Pancreas (tissue), 10 donors: ENCODE results near the gene RTTN. TPM values are rescaled to one million over a fixed set of nuclear protein-coding genes. Genes with fewer than 3 reads are reported as not detected.

Experiments used
- ATAC-seq, 4 donors: fragments of 200-7000 bp; cut with Tn5 transposase; one replicate each; pipeline versions ENCODE4 v1.8.0 to v1.9.1; 2020; ENCODE audit warnings: mild to moderate bottlenecking in 4 of 4, moderate library complexity in 4 of 4
- DNase-seq, 6 donors: peaks; one replicate each; pipeline ENCODE4 v3.0.0-alpha.2; 2020
- FAIRE-seq: peaks from 2 replicates; lab custom pipeline; 2012; peaks lifted over from hg19 to GRCh38; lab: Jason Lieb, UNC
- H3K27ac ChIP-seq, 4 donors: fragments of 200-600 bp; sonication (generic); 1 replicate in 3 of 4; 2 replicates in 1 of 4; pipeline versions ENCODE4 v1.5.0 to v1.8.0; 2020
- H3K27me3 ChIP-seq, 4 donors: fragments of 200-600 bp; one replicate each; pipeline ENCODE4 v1.8.0; 2021
- H3K36me3 ChIP-seq, 3 donors: fragments of 200-600 bp; sonication (generic) in 1 of 3; one replicate each; pipeline versions ENCODE4 v1.5.0 to v1.8.0; 2020 to 2021
- H3K4me1 ChIP-seq, 3 donors: fragments of 200-600 bp; one replicate each; pipeline ENCODE4 v1.8.0; 2021
- H3K4me3 ChIP-seq, 4 donors: fragments of 200-600 bp; sonication (generic) in 2 of 4; one replicate each; pipeline versions ENCODE4 v1.5.0 to v1.8.0; 2020 to 2021
- H3K9me3 ChIP-seq, 4 donors: fragments of 200-600 bp; one replicate each; pipeline ENCODE4 v1.8.0; 2021
- CTCF ChIP-seq, 4 donors: fragments of 200-600 bp; sonication (generic) in 3 of 4; IDR thresholded peaks; one replicate each; pipeline versions ENCODE4 v1.5.0 to v1.8.0; 2021; ENCODE audit warnings: antibody characterized with exemption in 4 of 4
- WGBS, 2 donors: extraction: QIAGEN DNeasy Blood & Tissue Kit; methylation state at CpG; one replicate each; pipeline ENCODE4 v1.1.7; 2013; 5-methylcytosine and 5-hydroxymethylcytosine counted together
- intact Hi-C, 3 donors: fragments of 100-400 bp; cut with DNase I; formaldehyde crosslinking; loops; one replicate each; pipeline versions ENCODE4 v1.11.1 to v1.14.2; 2022
- polyA plus RNA-seq, 2 donors: library from polyadenylated mRNA; stranded (reverse); fragments of 200-250 nt; gene quantifications; one replicate each; pipeline ENCODE4 v1.2.3, GENCODE V29; 2013
- total RNA-seq, 6 donors: library from RNA; stranded (reverse); fragmentation: NEBNext Ultra II Directional in 4 of 6; extraction: Animal tissue kit (Norgen Biotek cat#: 25700) in 4 of 6; gene quantifications; one replicate each; pipeline versions ENCODE4 v1.2.1 to v1.2.4, GENCODE V29; 2021 to 2023
- donor health status: healthy with polysubstance abuse.
- donor health status: DM: no; HTN: no; CAD: no; lungs with moderate emphysema.
- donor health status: DM: no; HTN: no; CAD: no.
- donor health status: control.
- donor health status: control.
- donor health status: Bipolar disorder and iron deficiency.
- donor health status: DM: yes; HTN: yes; CAD: no.
- donor health status: DM: no; HTN: no; CAD: no.
- donor health status: DM: no; HTN: no; CAD: no.
- donor health status: DM: yes; HTN: yes; CAD: no.

The RTTN gene
- total and polyA plus RNA-seq, 8 donors: 2.5 to 7.2 (median 4.5) TPM

DNA sequence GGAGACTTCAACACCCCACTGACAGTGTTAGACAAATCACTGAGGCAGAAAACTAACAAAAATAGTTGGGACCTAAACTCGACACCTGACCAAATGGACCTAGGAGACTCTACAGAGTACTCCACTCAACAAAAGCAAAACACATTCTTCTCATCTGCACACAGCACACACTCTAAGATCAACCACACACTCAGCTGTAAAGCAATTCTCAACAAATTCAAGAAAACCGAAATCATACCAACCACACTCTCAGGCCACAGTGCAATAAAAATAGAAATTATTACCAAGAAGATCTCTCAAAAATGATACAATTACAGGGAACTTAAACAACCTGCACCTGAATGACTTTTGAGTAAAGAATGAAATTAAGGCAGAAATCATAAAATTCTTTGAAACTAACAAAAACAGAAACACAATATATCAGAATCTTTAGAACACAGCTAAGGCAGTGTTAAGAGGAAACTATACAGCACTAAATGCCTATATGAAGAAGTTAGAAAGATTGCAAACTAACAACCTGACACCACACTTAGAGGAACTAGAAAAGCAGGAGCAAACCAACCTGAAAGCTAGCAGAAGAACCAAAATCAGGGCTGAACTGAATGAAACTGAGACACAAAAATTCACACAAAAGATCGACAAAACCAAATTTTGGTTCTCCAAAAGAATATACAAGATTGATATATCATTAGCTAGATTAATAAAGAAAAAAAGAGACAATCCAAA lies 46.3 kb downstream of the RTTN start:
- DNase-seq (no peak), ATAC-seq (no peak), FAIRE-seq (no peak)
- Histone ChIP-seq H3K4me1 (no peaks in the 10 kb centered on the region), H3K27me3 (no peaks in the 10 kb centered on the region), H3K27ac (no peak overlapping the region), H3K4me3 (no peak overlapping the region), H3K9me3 (no peaks in the 10 kb centered on the region), H3K36me3 (no peaks in the 10 kb centered on the region)
- WGBS, 2 donors: 93 to 99% methylated on average over 3 of the region's 3 CpGs
- no peak for TF ChIP-seq CTCF (IDR thresholded peaks at IDR 0.05)
- intact Hi-C loops: no loop called here

DNA sequence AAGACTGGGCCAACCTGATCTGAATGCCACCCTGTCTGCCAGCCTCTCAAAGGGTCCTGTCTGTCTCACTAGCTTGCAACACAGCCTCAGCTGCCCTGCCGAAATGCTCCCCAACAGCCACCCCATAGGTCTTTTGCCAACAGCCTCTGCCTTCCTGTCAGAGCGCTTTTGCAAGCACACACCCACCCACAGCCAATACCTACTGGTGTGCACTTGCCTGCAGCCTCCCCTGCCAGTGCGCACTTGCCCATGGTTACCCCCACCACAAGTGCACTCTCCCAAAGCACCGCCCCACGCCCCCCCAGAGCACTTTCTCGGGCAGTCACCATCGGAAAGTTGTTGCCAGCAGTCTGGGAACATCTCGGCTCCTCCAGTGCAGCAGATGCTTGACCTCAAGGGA lies 48.6 kb downstream of the RTTN start:
- DNase-seq (peak in 1 of 6 donors; percentile 37), ATAC-seq (no peak), FAIRE-seq (no peak)
- H3K4me1 ChIP-seq: peaks cover 0 to 4% (median 0%) of the 10 kb centered on the region in 3 donors
- H3K36me3 ChIP-seq: no peaks in the 10 kb centered on the region
- H3K4me3 ChIP-seq: no peak overlapping the region
- TF ChIP-seq CTCF (IDR thresholded peaks at IDR 0.05): no peak
- H3K27me3 ChIP-seq: no peaks in the 10 kb centered on the region
- no peak overlapping the region for H3K27ac ChIP-seq
- 97 to 98% methylated on average over 8 of the region's 8 CpGs for WGBS, 2 donors
- intact Hi-C loops: no loop called here
- no peaks in the 10 kb centered on the region for H3K9me3 ChIP-seq

GRCh38 chr18:70154591-70155194 lies 50.8 kb downstream of the RTTN start:
- H3K27me3 ChIP-seq: no peaks in the 10 kb centered on the region
- WGBS, 2 donors: 62% methylated on average over 4 of the region's 4 CpGs
- FAIRE-seq (no peak), ATAC-seq (no peak), DNase-seq (no peak)
- intact Hi-C loops: no loop called here
- no peak for TF ChIP-seq CTCF (IDR thresholded peaks at IDR 0.05)
- H3K4me3 ChIP-seq: no peak overlapping the region
- peaks cover 0 to 4% (median 0%) of the 10 kb centered on the region in 3 donors for H3K4me1 ChIP-seq
- no peaks in the 10 kb centered on the region for H3K9me3 ChIP-seq
- no peaks in the 10 kb centered on the region for H3K36me3 ChIP-seq
- H3K27ac ChIP-seq: no peak overlapping the region

DNA sequence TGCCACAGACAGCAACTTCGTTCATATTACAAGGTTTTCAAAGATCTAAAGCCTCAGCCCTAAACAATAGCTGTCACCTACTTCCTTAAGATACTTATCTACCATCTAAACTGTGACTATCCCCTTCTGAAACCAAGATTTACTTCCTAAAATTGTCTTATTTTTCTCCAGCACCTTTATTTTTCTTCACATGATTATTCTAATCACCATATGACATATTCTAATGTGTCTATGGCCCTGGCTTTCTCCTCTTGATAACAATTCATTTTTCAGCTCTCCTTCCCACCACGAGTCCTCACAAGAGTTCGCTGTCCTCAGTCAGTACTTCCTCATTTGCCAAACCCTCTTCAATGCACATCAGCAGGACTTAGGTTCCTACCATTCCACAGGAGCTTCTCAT lies 53.9 kb downstream of the RTTN start:
- no peaks in the 10 kb centered on the region for H3K27me3 ChIP-seq
- no peak overlapping the region for H3K27ac ChIP-seq
- no peak for TF ChIP-seq CTCF (IDR thresholded peaks at IDR 0.05)
- H3K9me3 ChIP-seq: no peaks in the 10 kb centered on the region
- intact Hi-C loops: no loop called here
- DNase-seq (no peak), FAIRE-seq (no peak), ATAC-seq (no peak)
- WGBS, 2 donors: 88% methylated on average over 3 of the region's 3 CpGs
- H3K4me1 ChIP-seq: peaks cover 0 to 4% (median 0%) of the 10 kb centered on the region in 3 donors
- peaks cover 0 to 14% (median 0%) of the 10 kb centered on the region in 3 donors for H3K36me3 ChIP-seq
- H3K4me3 ChIP-seq: no peak overlapping the region
